Neural cell (in vitro differentiated cells): ENCODE data around the gene SLC12A8. TPM values are rescaled to one million over a fixed set of nuclear protein-coding genes. Genes with fewer than 3 reads are reported as not detected.
A peak's percentile ranks its signal among the peaks of the same experiment; 100 is the strongest.

Experiments
- H2AFZ ChIP-seq: fragments of 200-600, 300-800 bp; sonication (generic), shearing (Covaris generic); 2 replicates; pipeline ENCODE4 v1.6.0; 2014; ENCODE audit warnings: low read depth, mild to moderate bottlenecking, antibody characterized with exemption, low read length, moderate library complexity
- H3F3A ChIP-seq: fragments of 200-600 bp; shearing (Covaris generic); 2 replicates; pipeline ENCODE4 v1.6.1; 2016; ENCODE audit warnings: mild to moderate bottlenecking, moderate library complexity, mixed read lengths, antibody characterized with exemption, low read length; ENCODE audit not compliant: insufficient read depth, poor library complexity, severe bottlenecking
- H3K27ac ChIP-seq: fragments of 200-600, 300-800 bp; sonication (generic), shearing (Covaris generic); 2 replicates; pipeline ENCODE4 v1.5.1; 2014; ENCODE audit warnings: mild to moderate bottlenecking, low read length, moderate library complexity
- H3K27me3 ChIP-seq: fragments of 300-800, 200-600 bp; sonication (generic), shearing (Covaris generic); 2 replicates; pipeline ENCODE4 v1.6.0; 2014; ENCODE audit warnings: mild to moderate bottlenecking, low read depth, low read length, moderate library complexity; ENCODE audit not compliant: insufficient read depth
- H3K36me3 ChIP-seq: fragments of 300-800, 200-600 bp; sonication (generic), shearing (Covaris generic); 2 replicates; pipeline ENCODE4 v1.5.1; 2014; ENCODE audit warnings: mild to moderate bottlenecking, antibody characterized with exemption, low read length, moderate library complexity; ENCODE audit not compliant: insufficient read depth
- H3K4me2 ChIP-seq: fragments of 300-800, 200-600 bp; sonication (generic), shearing (Covaris generic); 2 replicates; pipeline ENCODE4 v1.6.0; 2014; ENCODE audit warnings: mild to moderate bottlenecking, low read length
- H3K4me3 ChIP-seq: fragments of 300-800, 200-600 bp; sonication (generic), shearing (Covaris generic); 2 replicates; pipeline ENCODE4 v1.5.1; 2014; ENCODE audit warnings: mild to moderate bottlenecking, low read length, moderate library complexity
- H3K79me2 ChIP-seq: fragments of 200-600 bp; shearing (Covaris generic); replicated peaks from 2 replicates; pipeline ENCODE4 v1.6.0; 2014; ENCODE audit warnings: mild to moderate bottlenecking, low read length, moderate library complexity; ENCODE audit not compliant: insufficient read depth
- H3K9ac ChIP-seq: fragments of 300-800, 200-600 bp; sonication (generic), shearing (Covaris generic); 2 replicates; pipeline ENCODE4 v1.6.1; 2016; ENCODE audit warnings: mild to moderate bottlenecking, low read length, mixed read lengths
- H3K9me2 ChIP-seq: fragments of 200-600 bp; shearing (Covaris generic); 2 replicates; pipeline ENCODE4 v1.6.1; 2016; ENCODE audit warnings: mild to moderate bottlenecking, low read length, mixed read lengths; ENCODE audit not compliant: insufficient read depth
- H3K9me3 ChIP-seq: fragments of 200-600, 300-800 bp; sonication (generic), shearing (Covaris generic); 2 replicates; pipeline ENCODE4 v1.6.1; 2016; ENCODE audit warnings: mild to moderate bottlenecking, mixed run types, low read length, moderate library complexity, mixed read lengths
- H4K20me1 ChIP-seq: fragments of 200-600 bp; shearing (Covaris generic); 2 replicates; pipeline ENCODE4 v1.6.1; 2016; ENCODE audit warnings: mild to moderate bottlenecking, mixed run types; ENCODE audit not compliant: insufficient read depth
- EP300 ChIP-seq: fragments of 450-650 bp; conservative IDR thresholded peaks from 2 replicates; pipeline ENCODE4 v1.6.1; 2014; ENCODE audit warnings: antibody characterized with exemption, mild to moderate bottlenecking, moderate library complexity; ENCODE audit not compliant: poor library complexity, severe bottlenecking
- EZH2 ChIP-seq: fragments of 200-600, 300-800 bp; shearing (Covaris generic), sonication (generic); IDR thresholded peaks from 2 replicates; pipeline ENCODE4 v1.6.1; 2014; ENCODE audit warnings: antibody characterized with exemption, low read length, borderline replicate concordance, mild to moderate bottlenecking; ENCODE audit not compliant: insufficient read depth, poor library complexity, severe bottlenecking
- MXI1 ChIP-seq: fragments of 450-650 bp; conservative IDR thresholded peaks from 2 replicates; pipeline ENCODE4 v1.6.1; 2014; ENCODE audit warnings: antibody characterized with exemption, mild to moderate bottlenecking; ENCODE audit not compliant: poor library complexity, severe bottlenecking
- POLR2AphosphoS5 ChIP-seq: IDR thresholded peaks from 2 replicates; pipeline ENCODE4 v1.6.1; 2012
- RAD21 ChIP-seq: fragments of 450-650 bp; conservative IDR thresholded peaks from 2 replicates; pipeline ENCODE4 v1.6.1; 2014; ENCODE audit warnings: antibody characterized with exemption, mild to moderate bottlenecking, moderate library complexity
- SMC3 ChIP-seq: fragments of 450-650 bp; conservative IDR thresholded peaks from 2 replicates; pipeline ENCODE4 v1.6.1; 2014; ENCODE audit warnings: antibody characterized with exemption, mild to moderate bottlenecking, moderate library complexity; ENCODE audit not compliant: poor library complexity
- TAF1 ChIP-seq: IDR thresholded peaks from 2 replicates; pipeline ENCODE4 v1.6.1; 2012; ENCODE audit warnings: low read depth
- polyA plus RNA-seq: library from polyadenylated mRNA; depleted of rRNA; stranded (reverse); fragments of >200 nt; gene quantifications from 2 replicates; pipeline ENCODE4 v1.2.3, GENCODE V29; 2014
- TF ChIP-seq, protein P1 (sequence below): fragments of 450-650 bp; IDR thresholded peaks from 2 replicates; pipeline ENCODE4 v1.5.1; 2014; ENCODE audit warnings: antibody characterized with exemption, mild to moderate bottlenecking, moderate library complexity; ENCODE audit not compliant: poor library complexity, severe bottlenecking
- TF ChIP-seq, protein P2 (sequence below): IDR thresholded peaks from 2 replicates; pipeline ENCODE4 v1.6.1; 2012; ENCODE audit warnings: borderline replicate concordance

The SLC12A8 gene
- polyA plus RNA-seq, 1 donor from 2014 or later, result 4.6 TPM

DNA sequence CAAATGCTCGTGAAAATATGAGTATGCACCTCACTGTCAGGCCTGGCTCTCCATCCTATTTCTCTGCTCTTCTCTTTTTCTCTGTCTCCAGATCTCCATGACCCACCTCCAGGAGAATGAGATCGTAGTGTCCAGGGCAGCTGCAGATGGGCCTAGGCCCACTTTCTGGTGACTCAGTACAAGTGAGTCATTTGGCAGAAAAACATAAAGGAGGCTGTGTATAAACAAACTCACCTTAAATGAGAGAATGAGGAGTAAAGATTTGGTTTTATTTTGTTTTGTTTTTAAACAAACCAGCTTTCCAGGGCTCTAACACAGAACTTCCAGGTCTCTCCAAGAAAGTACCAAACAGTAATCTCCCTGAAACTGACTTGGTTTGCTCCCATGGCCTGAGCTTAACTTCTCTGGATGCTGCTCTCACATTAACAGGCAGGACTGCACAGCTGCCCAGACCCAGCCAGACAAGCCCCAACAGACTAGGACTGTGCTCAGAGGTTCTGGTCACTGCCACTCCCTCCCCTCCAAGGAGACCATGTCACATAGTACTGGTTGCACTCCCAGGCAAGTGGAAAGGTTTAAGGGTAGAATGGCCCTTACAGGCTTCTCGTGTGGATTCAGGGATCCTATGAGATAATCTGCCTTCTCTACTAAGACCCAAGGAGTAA lies 155.2 kb downstream of the SLC12A8 start:
- Histone ChIP-seq H3K4me3 (no peak overlapping the region), H3K9me2 (no peaks in the 10 kb centered on the region), H3K27ac (no peak overlapping the region), H3K4me2 (no peak overlapping the region), H3K36me3 (no peaks in the 10 kb centered on the region), H3K27me3 (peaks cover 32% of the 10 kb centered on the region), H3K79me2 (no peaks in the 10 kb centered on the region), H3K9ac (no peak overlapping the region), H3F3A (no peaks in the 10 kb centered on the region), H2AFZ (no peak overlapping the region), H4K20me1 (no peaks in the 10 kb centered on the region), H3K9me3 (no peaks in the 10 kb centered on the region)
- TF ChIP-seq, protein P1, sequence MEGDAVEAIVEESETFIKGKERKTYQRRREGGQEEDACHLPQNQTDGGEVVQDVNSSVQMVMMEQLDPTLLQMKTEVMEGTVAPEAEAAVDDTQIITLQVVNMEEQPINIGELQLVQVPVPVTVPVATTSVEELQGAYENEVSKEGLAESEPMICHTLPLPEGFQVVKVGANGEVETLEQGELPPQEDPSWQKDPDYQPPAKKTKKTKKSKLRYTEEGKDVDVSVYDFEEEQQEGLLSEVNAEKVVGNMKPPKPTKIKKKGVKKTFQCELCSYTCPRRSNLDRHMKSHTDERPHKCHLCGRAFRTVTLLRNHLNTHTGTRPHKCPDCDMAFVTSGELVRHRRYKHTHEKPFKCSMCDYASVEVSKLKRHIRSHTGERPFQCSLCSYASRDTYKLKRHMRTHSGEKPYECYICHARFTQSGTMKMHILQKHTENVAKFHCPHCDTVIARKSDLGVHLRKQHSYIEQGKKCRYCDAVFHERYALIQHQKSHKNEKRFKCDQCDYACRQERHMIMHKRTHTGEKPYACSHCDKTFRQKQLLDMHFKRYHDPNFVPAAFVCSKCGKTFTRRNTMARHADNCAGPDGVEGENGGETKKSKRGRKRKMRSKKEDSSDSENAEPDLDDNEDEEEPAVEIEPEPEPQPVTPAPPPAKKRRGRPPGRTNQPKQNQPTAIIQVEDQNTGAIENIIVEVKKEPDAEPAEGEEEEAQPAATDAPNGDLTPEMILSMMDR, result no peak
- TF ChIP-seq TAF1 (no peak), EP300 (no peak), SMC3 (no peak), MXI1 (no peak)
- TF ChIP-seq, protein P2, sequence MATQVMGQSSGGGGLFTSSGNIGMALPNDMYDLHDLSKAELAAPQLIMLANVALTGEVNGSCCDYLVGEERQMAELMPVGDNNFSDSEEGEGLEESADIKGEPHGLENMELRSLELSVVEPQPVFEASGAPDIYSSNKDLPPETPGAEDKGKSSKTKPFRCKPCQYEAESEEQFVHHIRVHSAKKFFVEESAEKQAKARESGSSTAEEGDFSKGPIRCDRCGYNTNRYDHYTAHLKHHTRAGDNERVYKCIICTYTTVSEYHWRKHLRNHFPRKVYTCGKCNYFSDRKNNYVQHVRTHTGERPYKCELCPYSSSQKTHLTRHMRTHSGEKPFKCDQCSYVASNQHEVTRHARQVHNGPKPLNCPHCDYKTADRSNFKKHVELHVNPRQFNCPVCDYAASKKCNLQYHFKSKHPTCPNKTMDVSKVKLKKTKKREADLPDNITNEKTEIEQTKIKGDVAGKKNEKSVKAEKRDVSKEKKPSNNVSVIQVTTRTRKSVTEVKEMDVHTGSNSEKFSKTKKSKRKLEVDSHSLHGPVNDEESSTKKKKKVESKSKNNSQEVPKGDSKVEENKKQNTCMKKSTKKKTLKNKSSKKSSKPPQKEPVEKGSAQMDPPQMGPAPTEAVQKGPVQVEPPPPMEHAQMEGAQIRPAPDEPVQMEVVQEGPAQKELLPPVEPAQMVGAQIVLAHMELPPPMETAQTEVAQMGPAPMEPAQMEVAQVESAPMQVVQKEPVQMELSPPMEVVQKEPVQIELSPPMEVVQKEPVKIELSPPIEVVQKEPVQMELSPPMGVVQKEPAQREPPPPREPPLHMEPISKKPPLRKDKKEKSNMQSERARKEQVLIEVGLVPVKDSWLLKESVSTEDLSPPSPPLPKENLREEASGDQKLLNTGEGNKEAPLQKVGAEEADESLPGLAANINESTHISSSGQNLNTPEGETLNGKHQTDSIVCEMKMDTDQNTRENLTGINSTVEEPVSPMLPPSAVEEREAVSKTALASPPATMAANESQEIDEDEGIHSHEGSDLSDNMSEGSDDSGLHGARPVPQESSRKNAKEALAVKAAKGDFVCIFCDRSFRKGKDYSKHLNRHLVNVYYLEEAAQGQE, result no peak

DNA sequence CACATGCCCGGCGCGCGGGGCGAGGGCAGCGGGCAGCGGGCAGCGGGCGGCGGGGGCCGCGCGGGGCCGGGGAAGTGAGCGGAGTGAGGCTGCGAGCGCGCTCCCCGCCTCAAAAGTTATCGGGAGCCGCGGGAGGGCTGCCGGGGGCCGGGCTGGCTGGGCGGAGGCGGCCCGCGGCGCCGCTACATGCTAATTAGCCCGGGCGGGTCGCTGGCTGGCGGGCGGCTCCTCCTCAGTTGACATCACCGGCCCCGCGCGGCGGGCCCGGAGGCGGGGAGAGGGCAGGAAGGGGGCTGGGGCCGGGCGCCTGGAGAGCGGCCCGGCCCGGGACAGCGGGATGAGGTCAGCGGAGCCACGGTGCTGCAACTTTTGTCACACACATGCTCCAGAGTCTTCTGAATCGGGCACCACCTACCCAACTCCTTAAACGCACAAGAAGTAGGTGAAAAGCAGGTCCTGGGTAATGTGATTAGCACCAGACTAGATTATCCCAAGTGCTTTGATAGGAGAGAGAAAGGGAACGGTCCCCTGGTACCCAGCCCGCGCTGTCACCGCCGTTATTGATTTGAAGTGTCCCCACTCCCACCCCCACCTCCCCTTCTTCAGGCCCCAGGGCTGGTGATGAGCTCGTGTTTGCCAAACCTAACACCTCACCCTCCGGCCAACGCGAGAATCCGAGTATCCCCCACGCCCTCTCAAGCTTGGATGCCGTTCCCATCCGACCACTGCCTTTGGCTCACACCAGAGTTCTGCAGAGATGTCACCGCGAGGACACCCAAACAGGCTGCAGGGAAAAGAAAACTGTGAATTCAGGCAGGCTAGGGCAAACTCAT lies 156.4 kb downstream of the SLC12A8 start, which contains the start of gene HEG1:
TSS of gene HEG1 (minus strand) at position 85 of the 833 bp plus-strand sequence. CDS start 107 bp downstream, outside the sequence.
- Histone ChIP-seq H3K79me2 (no peaks in the 10 kb centered on the region), H3K27me3 (peaks cover 32% of the 10 kb centered on the region), H2AFZ (no peak within 1 kb of the TSS), H3K27ac (no peak within 1 kb of the TSS), H3K9ac (peak within 1 kb of the TSS; percentile 28), H3K4me2 (peak within 1 kb of the TSS; percentile 68), H3K4me3 (peak within 1 kb of the TSS; percentile 63), H3K9me3 (no peaks in the 10 kb centered on the region), H3K36me3 (no peaks in the 10 kb centered on the region), H3F3A (peaks cover 4% of the 10 kb centered on the region), H3K9me2 (no peaks in the 10 kb centered on the region), H4K20me1 (no peaks in the 10 kb centered on the region)
- TF ChIP-seq TAF1 (no peak), EZH2 (no peak), POLR2AphosphoS5 (no peak), EP300 (no peak), MXI1 (no peak), SMC3 (no peak), RAD21 (no peak)
- TF ChIP-seq, protein P1, result no peak
- TF ChIP-seq, protein P2, result no peak
